Muscle of leg (tissue), 16 donors: ENCODE measurements around the gene ADH4. TPM values are rescaled to one million over a fixed set of nuclear protein-coding genes. Genes with fewer than 3 reads are reported as not detected.
"Not testable (repeated sequence)": the region's sequence is repeated elsewhere in the genome, so short reads cannot be mapped to it uniquely, and the experiment has no call there.

Experiments
- DNase-seq: peaks from one replicate; pipeline ENCODE4 v3.0.0; 2013
- H3K27ac ChIP-seq: one replicate; pipeline ENCODE4 v1.5.1; 2013; ENCODE audit warnings: mild to moderate bottlenecking, low read length, control low read depth
- H3K27me3 ChIP-seq: one replicate; pipeline ENCODE4 v1.6.1; 2013; ENCODE audit warnings: low read length; ENCODE audit not compliant: control insufficient read depth, insufficient read depth
- H3K36me3 ChIP-seq: one replicate; pipeline ENCODE4 v1.6.1; 2013; ENCODE audit warnings: low read length; ENCODE audit not compliant: control insufficient read depth, insufficient read depth
- H3K4me1 ChIP-seq: one replicate; pipeline ENCODE4 v1.6.1; 2013; ENCODE audit warnings: low read length; ENCODE audit not compliant: control insufficient read depth, insufficient read depth
- H3K4me3 ChIP-seq: one replicate; pipeline ENCODE4 v1.5.1; 2013; ENCODE audit warnings: low read length, control low read depth
- H3K9me3 ChIP-seq: replicated peaks from 2 replicates; pipeline ENCODE4 v1.6.1; 2013; ENCODE audit warnings: low read depth, low read length; ENCODE audit not compliant: control insufficient read depth
- WGBS: methylation state at CpG from one replicate; pipeline ENCODE4 v1.1.5; 2013; ENCODE audit warnings: missing lambda C conversion rate; ENCODE audit not compliant: insufficient coverage; 5-methylcytosine and 5-hydroxymethylcytosine counted together
- long read RNA-seq, 11 donors: transcript quantifications; one replicate each; lab custom pipeline, GENCODE V29; 2026
- polyA plus RNA-seq, 8 donors: library from polyadenylated mRNA; unstranded; fragments of 120-200 nt; gene quantifications; one replicate each; pipeline versions ENCODE4 v1.2.1 to v1.2.3, GENCODE V29; 2013; ENCODE audit warnings: inconsistent platforms in 1 of 8, low replicate concordance in 1 of 8; ENCODE audit not compliant: insufficient read length in 8 of 8, insufficient read depth in 1 of 8
- total RNA-seq: library from RNA; stranded (reverse); fragments of 120-200 nt; gene quantifications from one replicate; pipeline ENCODE4 v1.2.4, GENCODE V29; 2013

Gene ADH4
- total RNA-seq = not detected
- polyA plus RNA-seq = 1 to 10 TPM in 1 of 8 donors, under 1 TPM in 5, not detected in 2; 0.14 to 1.3 (median 0.48) TPM
- long read RNA-seq, donor 1 = 0 reads
- long read RNA-seq, donor 2 = 0 reads
- long read RNA-seq, donor 3 = 0 reads
- long read RNA-seq, donor 4 = 0 reads
- long read RNA-seq, donor 5 = 0 reads
- long read RNA-seq, donor 6 = 0 reads
- long read RNA-seq, donor 7 = 0 reads
- long read RNA-seq, donor 8 = 0 reads
- long read RNA-seq, donor 9 = 0 reads
- long read RNA-seq, donor 10 = 0 reads
- long read RNA-seq, donor 11 = 0 reads

DNA sequence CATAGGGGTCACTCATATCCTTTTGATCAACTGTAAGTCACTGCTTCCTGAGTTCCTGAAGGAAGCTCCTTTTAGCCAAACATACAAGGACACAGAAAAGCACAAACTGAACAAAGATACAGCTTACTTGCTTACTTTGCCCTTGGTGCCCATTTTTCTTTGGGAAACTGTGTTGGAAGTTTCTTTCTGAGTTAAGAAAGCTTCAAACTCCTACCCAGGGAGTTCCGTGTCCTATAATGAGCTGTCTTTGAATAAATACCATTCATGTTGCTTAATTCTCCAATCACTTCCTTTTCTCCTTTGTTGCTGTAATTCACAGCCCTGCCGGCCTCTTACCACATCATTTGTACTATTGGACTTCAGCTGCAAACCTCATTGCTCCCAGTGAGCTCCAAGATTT is at the start of gene ADH4:
Gene ADH4 (minus strand): TSS at position 228 of the 400 bp plus-strand sequence. CDS start 75 bp downstream, at position 153.
- H3K27me3 ChIP-seq = no peaks in the 10 kb centered on the region
- no peak for DNase-seq
- no peaks in the 10 kb centered on the region for H3K36me3 ChIP-seq
- no peaks in the 10 kb centered on the region for H3K9me3 ChIP-seq
- no peak within 1 kb of the TSS for H3K27ac ChIP-seq
- H3K4me1 ChIP-seq = no peaks in the 10 kb centered on the region
- WGBS = 43% methylated on average over 1 of the region's 2 CpGs
- no peak within 1 kb of the TSS for H3K4me3 ChIP-seq

DNA sequence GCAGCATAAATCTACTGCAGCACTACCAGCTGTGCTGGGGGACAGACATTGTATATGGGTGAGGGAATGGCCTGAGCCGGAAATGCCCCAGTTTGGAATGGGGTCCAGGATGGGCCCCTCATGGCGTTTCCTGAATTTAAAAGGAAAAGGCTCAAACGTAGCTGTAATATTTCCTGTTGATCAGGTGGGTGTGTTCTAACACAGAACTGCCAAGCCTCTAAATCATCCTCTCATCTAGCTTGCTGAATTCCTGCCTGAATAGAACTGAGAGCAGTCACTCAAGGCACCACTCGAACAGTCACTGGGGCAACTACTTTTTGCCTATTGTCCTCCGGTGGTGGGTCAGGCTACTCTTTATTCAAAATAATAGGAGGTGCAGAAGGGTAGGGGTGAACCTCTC is 46.2 kb upstream of the ADH4 start:
- no CpG with 5 or more reads among the region's 5 CpGs for WGBS
- H3K4me1 ChIP-seq = no peaks in the 10 kb centered on the region
- H3K27me3 ChIP-seq = no peaks in the 10 kb centered on the region
- no peak overlapping the region for H3K4me3 ChIP-seq
- H3K27ac ChIP-seq = no peak overlapping the region
- H3K9me3 ChIP-seq = peaks cover 6% of the 10 kb centered on the region
- DNase-seq = no peak
- H3K36me3 ChIP-seq = no peaks in the 10 kb centered on the region

- H3K27ac ChIP-seq, H3K27me3 ChIP-seq, H3K4me1 ChIP-seq, H3K4me3 ChIP-seq, H3K36me3 ChIP-seq, H3K9me3 ChIP-seq: not testable (repeated sequence)
- no CpG with 5 or more reads among the region's 3 CpGs for WGBS
- peak; percentile 37 for DNase-seq
Measured at GRCh38 chr4:99189900-99190299, 45.8 kb upstream of the ADH4 start.

GRCh38 chr4:99186029-99186428 is 41.9 kb upstream of the ADH4 start:
- no CpG with 5 or more reads among the region's 1 CpG for WGBS
- H3K9me3 ChIP-seq = peaks cover 4% of the 10 kb centered on the region
- H3K36me3 ChIP-seq = no peaks in the 10 kb centered on the region
- no peaks in the 10 kb centered on the region for H3K27me3 ChIP-seq
- no peak overlapping the region for H3K4me3 ChIP-seq
- peaks cover 2% of the 10 kb centered on the region for H3K4me1 ChIP-seq
- H3K27ac ChIP-seq = no peak overlapping the region
- no peak for DNase-seq

DNA sequence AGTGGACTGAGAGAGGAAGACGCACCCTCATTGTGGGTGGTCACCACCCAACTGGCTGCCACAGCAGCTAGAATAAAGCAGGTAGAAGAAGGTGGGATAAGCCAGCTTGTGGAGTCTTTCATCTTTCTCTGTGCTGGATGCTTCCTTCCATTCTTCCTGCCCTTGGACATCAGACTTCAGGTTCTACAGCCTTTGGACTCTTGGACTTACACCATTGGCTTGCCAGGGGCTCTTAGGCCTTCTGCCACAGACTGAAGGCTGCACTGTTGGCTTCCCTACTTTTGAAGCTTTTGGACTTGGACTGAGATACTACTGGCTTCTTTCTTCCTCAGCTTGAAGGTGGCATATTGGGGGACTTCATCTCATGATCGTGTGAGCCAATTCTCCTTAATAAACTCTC is 41.5 kb upstream of the ADH4 start:
- no peaks in the 10 kb centered on the region for H3K27me3 ChIP-seq
- H3K9me3 ChIP-seq = peaks cover 4% of the 10 kb centered on the region
- H3K27ac ChIP-seq = no peak overlapping the region
- peaks cover 3% of the 10 kb centered on the region for H3K4me1 ChIP-seq
- 100% methylated on average over 1 of the region's 2 CpGs for WGBS
- no peak overlapping the region for H3K4me3 ChIP-seq
- H3K36me3 ChIP-seq = no peaks in the 10 kb centered on the region
- no peak for DNase-seq

DNA sequence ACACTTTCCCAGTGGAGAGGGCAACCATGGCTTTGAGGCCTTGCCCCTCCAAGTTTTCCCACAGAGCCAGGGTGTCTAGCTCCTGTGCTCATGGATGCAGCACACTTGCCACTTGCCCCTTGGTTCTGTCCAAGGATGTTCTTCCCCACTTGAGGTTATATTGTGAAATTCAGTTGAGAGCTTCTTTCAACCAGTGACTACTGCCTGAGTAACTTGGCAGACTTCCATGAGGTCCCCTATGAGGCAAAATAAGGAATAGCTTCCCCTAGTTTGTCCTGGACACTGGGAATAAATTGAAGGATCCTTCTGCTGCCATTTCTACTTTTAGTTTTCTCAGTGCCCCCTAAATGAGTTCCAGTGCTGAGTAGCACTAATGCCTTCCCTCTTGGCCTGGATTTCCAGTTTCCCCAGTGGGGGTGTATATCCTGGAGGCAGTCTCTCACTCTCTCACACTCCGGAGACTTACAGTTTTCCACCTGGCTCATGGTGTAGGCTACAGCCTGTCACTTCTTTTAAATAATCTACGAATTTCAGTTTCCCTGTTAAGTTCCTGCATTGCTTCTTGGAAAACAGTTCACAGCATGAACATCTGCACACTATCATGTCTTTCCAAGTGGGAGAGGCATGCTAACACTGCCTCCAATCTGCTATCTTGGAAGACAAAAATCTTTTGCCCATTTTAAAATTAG is 36.4 kb upstream of the ADH4 start:
- Histone ChIP-seq H3K36me3 (no peaks in the 10 kb centered on the region), H3K9me3 (peaks cover 7% of the 10 kb centered on the region), H3K4me3 (no peak overlapping the region), H3K27me3 (no peaks in the 10 kb centered on the region), H3K4me1 (peaks cover 6% of the 10 kb centered on the region), H3K27ac (peak overlapping the region; percentile 83)
- 15% methylated on average over 2 of the region's 2 CpGs for WGBS
- DNase-seq = peak; percentile 89

- WGBS = 60% methylated on average over 1 of the region's 1 CpG
- H3K27ac ChIP-seq = no peak overlapping the region
Measured at GRCh38 chr4:99179626-99180025, 35.5 kb upstream of the ADH4 start.

GRCh38 chr4:99179178-99179577 is 35.1 kb upstream of the ADH4 start:
- WGBS = no CpG with 5 or more reads among the region's 2 CpGs
- no peak overlapping the region for H3K27ac ChIP-seq
- H3K4me1 ChIP-seq = peaks cover 6% of the 10 kb centered on the region
- DNase-seq = no peak
- peaks cover 4% of the 10 kb centered on the region for H3K9me3 ChIP-seq
- no peaks in the 10 kb centered on the region for H3K27me3 ChIP-seq
- H3K4me3 ChIP-seq = no peak overlapping the region
- no peaks in the 10 kb centered on the region for H3K36me3 ChIP-seq

More at GRCh38 chr4:99179626-99180025, 35.5 kb upstream of the ADH4 start:
- no peak for DNase-seq
- H3K4me1 ChIP-seq = peaks cover 6% of the 10 kb centered on the region
- H3K27me3 ChIP-seq = no peaks in the 10 kb centered on the region
- peaks cover 4% of the 10 kb centered on the region for H3K9me3 ChIP-seq
- no peak overlapping the region for H3K4me3 ChIP-seq
- no peaks in the 10 kb centered on the region for H3K36me3 ChIP-seq

GRCh38 chr4:99166544-99166943 is 22.4 kb upstream of the ADH4 start:
- Histone ChIP-seq H3K9me3 (no peaks in the 10 kb centered on the region), H3K36me3 (no peaks in the 10 kb centered on the region), H3K4me1 (no peaks in the 10 kb centered on the region), H3K4me3 (no peak overlapping the region), H3K27ac (no peak overlapping the region), H3K27me3 (no peaks in the 10 kb centered on the region)
- no CpG with 5 or more reads among the region's 2 CpGs for WGBS
- DNase-seq = no peak

DNA sequence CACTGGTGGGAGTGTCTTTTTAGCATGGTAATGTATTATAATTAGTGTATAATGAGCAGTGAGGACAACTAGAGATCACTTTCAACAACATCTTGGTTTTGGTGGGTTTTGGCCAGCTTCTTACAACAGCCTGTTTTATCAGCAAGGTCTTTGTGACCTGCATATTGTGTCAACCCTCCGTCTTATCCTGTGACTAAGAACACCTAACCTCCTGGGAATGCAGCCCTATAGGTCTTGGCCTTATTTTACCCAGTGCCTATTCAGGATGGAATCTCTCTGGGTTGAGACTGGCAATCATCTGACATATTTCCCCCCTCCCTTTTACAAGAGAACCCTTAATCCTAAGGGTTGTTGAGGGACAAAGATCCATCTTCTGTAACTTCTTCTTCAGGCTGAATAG is 21.9 kb upstream of the ADH4 start:
- Histone ChIP-seq H3K4me3 (no peak overlapping the region), H3K27ac (no peak overlapping the region), H3K36me3 (no peaks in the 10 kb centered on the region), H3K27me3 (no peaks in the 10 kb centered on the region), H3K4me1 (no peaks in the 10 kb centered on the region), H3K9me3 (no peaks in the 10 kb centered on the region)
- 100% methylated on average over 1 of the region's 1 CpG for WGBS
- no peak for DNase-seq
